Measurements from ENCODE around the gene GPANK1. TPM values are rescaled to one million over a fixed set of nuclear protein-coding genes. Genes with fewer than 3 reads are reported as not detected.

GPANK1 gene
- total and polyA plus RNA-seq, 9 of the 15 experiments (the other 6 are each of a cell fraction or from before 2014, with no cell fraction given) = 32.2 to 111 (median 46.3) TPM

DNA sequence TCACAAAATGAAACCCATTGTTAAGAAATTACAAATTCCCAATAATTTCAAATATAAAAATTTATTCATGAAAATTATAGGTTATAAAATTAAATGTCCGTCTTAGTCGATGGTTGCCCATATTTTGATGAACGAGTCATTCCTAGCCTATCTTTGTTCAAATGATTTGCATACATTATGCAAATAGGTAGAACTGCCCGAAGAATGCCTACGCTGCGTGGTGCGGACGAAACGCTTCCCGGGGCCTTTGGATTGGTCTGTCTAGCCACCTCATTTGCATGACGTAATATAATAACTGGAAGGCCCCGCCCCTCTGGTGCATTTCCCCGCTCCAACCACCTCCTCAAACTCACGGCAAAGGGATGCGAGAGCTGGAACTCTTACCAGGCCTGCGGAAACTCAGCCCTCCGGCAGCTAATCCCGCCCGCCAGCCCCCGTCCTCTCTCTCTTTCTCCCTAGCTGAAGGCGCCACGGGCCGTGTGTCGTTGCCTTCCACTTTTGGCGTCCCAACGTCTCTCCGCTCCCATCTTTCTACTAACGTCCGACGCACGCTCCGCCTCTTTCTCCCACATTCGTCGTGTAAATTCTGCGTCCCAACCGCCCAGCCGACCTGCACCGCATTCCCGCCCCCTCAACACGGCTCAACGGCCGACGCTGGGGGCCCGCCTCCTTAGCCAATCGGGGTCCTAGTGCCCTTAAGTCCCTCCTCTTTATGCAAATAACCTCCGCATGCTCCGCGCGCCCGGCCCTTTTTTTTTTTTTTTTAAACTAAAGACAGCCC, 44.8 kb downstream of the GPANK1 start (continued):
- TF ChIP-seq MYC (IDR thresholded peaks at IDR 0.05; ENCODE audit: low read depth, low read length) = peak; percentile 55; the same call in 1 of the 2 replicates
- TF ChIP-seq MYC (CRISPR knock-in tag; IDR thresholded peaks at IDR 0.05; ENCODE audit: borderline replicate concordance, low read depth) = peak; percentile 90
- TF ChIP-seq, protein P1, sequence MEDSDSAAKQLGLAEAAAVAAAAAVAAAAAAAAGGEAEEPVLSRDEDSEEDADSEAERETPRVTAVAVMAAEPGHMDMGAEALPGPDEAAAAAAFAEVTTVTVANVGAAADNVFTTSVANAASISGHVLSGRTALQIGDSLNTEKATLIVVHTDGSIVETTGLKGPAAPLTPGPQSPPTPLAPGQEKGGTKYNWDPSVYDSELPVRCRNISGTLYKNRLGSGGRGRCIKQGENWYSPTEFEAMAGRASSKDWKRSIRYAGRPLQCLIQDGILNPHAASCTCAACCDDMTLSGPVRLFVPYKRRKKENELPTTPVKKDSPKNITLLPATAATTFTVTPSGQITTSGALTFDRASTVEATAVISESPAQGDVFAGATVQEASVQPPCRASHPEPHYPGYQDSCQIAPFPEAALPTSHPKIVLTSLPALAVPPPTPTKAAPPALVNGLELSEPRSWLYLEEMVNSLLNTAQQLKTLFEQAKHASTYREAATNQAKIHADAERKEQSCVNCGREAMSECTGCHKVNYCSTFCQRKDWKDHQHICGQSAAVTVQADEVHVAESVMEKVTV (CRISPR knock-in tag; IDR thresholded peaks at IDR 0.05) = 0 out of 2 replicates have a peak, but pooled peaks have one; percentile 18
- peak; percentile 62; the same call in 1 of the 2 replicates for TF ChIP-seq CREB3L1 (IDR thresholded peaks at IDR 0.05; ENCODE audit: borderline replicate concordance, low read depth)
- no peak; the same call in 1 of the 2 replicates for TF ChIP-seq ATF6 (CRISPR knock-in tag; IDR thresholded peaks at IDR 0.05)
- no peak for TF ChIP-seq CCAR2 (IDR thresholded peaks at IDR 0.05; ENCODE audit: low read depth, low read length)
- no peak for TF ChIP-seq BRD4 (IDR thresholded peaks at IDR 0.05)
- no peak for TF ChIP-seq CHAMP1 (IDR thresholded peaks at IDR 0.05)
- no peak for TF ChIP-seq NFXL1 (CRISPR knock-in tag; IDR thresholded peaks at IDR 0.05)
- peak; percentile 79; the same call in 1 of the 2 replicates for TF ChIP-seq ZNF212 (CRISPR knock-in tag; IDR thresholded peaks at IDR 0.05)
- TF ChIP-seq RAD51 (IDR thresholded peaks at IDR 0.05; ENCODE audit: borderline replicate concordance, low read depth) = no peak
- TF ChIP-seq CCNT2 (IDR thresholded peaks at IDR 0.05; ENCODE audit: borderline replicate concordance, extremely low read depth, insufficient read length, low read depth, low read length) = peak; percentile 71
- no peak for TF ChIP-seq PTRF (tag; IDR thresholded peaks at IDR 0.05)
- no peak for TF ChIP-seq SIX5 (IDR thresholded peaks at IDR 0.05; ENCODE audit: borderline replicate concordance in 1 of 2, insufficient read depth in 1 of 2, low read depth in 1 of 2, low read length in 2 of 2)
- peak; percentile 87 for TF ChIP-seq GMEB1 (CRISPR knock-in tag; IDR thresholded peaks at IDR 0.05)
- TF ChIP-seq PHTF2 (CRISPR knock-in tag; IDR thresholded peaks at IDR 0.05) = no peak
- no peak for TF ChIP-seq RBBP5 (IDR thresholded peaks at IDR 0.05; ENCODE audit: borderline replicate concordance, insufficient read depth, low read length, poor library complexity, severe bottlenecking)
